Omental fat pad (tissue), 4 donors: Measurements from ENCODE around the gene NSUN7. TPM values are rescaled to one million over a fixed set of nuclear protein-coding genes. Genes with fewer than 3 reads are reported as not detected.

Source experiments
- ATAC-seq: fragments of 150-250 bp; one replicate; pipeline ENCODE4 v1.9.1; 2016; ENCODE audit warnings: mild to moderate bottlenecking, moderate library complexity; ENCODE audit not compliant: low FRiP score
- DNase-seq: peaks from one replicate; pipeline ENCODE4 v3.0.0-alpha.2; 2019; ENCODE audit warnings: low spot score
- CTCF ChIP-seq, 3 donors: fragments of 450-650 bp; IDR thresholded peaks; one replicate each; pipeline ENCODE4 v1.5.1; 2016 to 2017; ENCODE audit warnings: antibody characterized with exemption in 3 of 3, mild to moderate bottlenecking in 3 of 3, moderate library complexity in 2 of 3
- total RNA-seq, 4 donors: library from RNA; depleted of rRNA; stranded (reverse); fragments of >200 nt; gene quantifications; one replicate each; pipeline ENCODE4 v1.1.0, GENCODE V29; 2016

Gene NSUN7
- total RNA-seq, 4 donors from 2014 or later: 1.1 to 6.0 (median 1.3) TPM

GRCh38 chr4:40843696-40844095 is 93.9 kb downstream of the NSUN7 start:
- no peak for TF ChIP-seq CTCF (IDR thresholded peaks at IDR 0.05)
- ATAC-seq (no peak), DNase-seq (no peak)

- no peak for TF ChIP-seq CTCF (IDR thresholded peaks at IDR 0.05)
- ATAC-seq: no peak
- no peak for DNase-seq
Measured at GRCh38 chr4:40844261-40844660, 94.5 kb downstream of the NSUN7 start.

- no peak for TF ChIP-seq CTCF (IDR thresholded peaks at IDR 0.05)
- no peak for DNase-seq
- ATAC-seq: no peak
Measured at GRCh38 chr4:40845154-40845835, 95.5 kb downstream of the NSUN7 start.

- no peak for ATAC-seq
Measured at GRCh38 chr4:40846532-40846931, 96.8 kb downstream of the NSUN7 start.

GRCh38 chr4:40848251-40848650 is 98.5 kb downstream of the NSUN7 start:
- DNase-seq (no peak), ATAC-seq (no peak)
- TF ChIP-seq CTCF (IDR thresholded peaks at IDR 0.05): no peak

More at GRCh38 chr4:40846532-40846931, 96.8 kb downstream of the NSUN7 start:
- no peak for TF ChIP-seq CTCF (IDR thresholded peaks at IDR 0.05)
- no peak for DNase-seq

- no peak for DNase-seq
- no peak for TF ChIP-seq CTCF (IDR thresholded peaks at IDR 0.05)
- no peak for ATAC-seq
Measured at GRCh38 chr4:40848940-40849339, 99.2 kb downstream of the NSUN7 start.

GRCh38 chr4:40850496-40850895 is 100.7 kb downstream of the NSUN7 start:
- ATAC-seq: no peak

More at GRCh38 chr4:40850496-40850895, 100.7 kb downstream of the NSUN7 start:
- TF ChIP-seq CTCF (IDR thresholded peaks at IDR 0.05): no peak
- no peak for DNase-seq
